Nephron progenitor cell (in vitro differentiated cells): ENCODE measurements around the gene KIAA0232.

Source experiments
- DNase-seq: peaks from one replicate; pipeline ENCODE4 v3.0.0; 2021
- H3K27ac Mint-ChIP-seq: 2 replicates; pipeline ENCODE4 v1.8.0; 2021; ENCODE audit warnings: mild to moderate bottlenecking, moderate library complexity, mixed read lengths
- H3K27me3 Mint-ChIP-seq: 2 replicates; pipeline ENCODE4 v1.8.0; 2021; ENCODE audit warnings: mild to moderate bottlenecking, low read depth, mixed read lengths; ENCODE audit not compliant: poor library complexity
- H3K36me3 Mint-ChIP-seq: 2 replicates; pipeline ENCODE4 v1.8.0; 2021; ENCODE audit warnings: low read depth, mixed read lengths
- H3K4me1 Mint-ChIP-seq: 2 replicates; pipeline ENCODE4 v1.8.0; 2021; ENCODE audit warnings: mixed read lengths
- H3K4me3 Mint-ChIP-seq: 2 replicates; pipeline ENCODE4 v1.8.0; 2021; ENCODE audit warnings: mild to moderate bottlenecking, moderate library complexity, mixed read lengths
- H3K9me3 Mint-ChIP-seq: 2 replicates; pipeline ENCODE4 v1.8.0; 2021; ENCODE audit warnings: mild to moderate bottlenecking, moderate library complexity, mixed read lengths
- CTCF ChIP-seq: fragments of 200-600 bp; sonication (generic); IDR thresholded peaks from 2 replicates; pipeline ENCODE4 v1.5.0; 2021; ENCODE audit warnings: antibody characterized with exemption

Gene KIAA0232

GRCh38 chr4:6876440-6876839 is 93.9 kb downstream of the KIAA0232 start:
- Mint-ChIP-seq H3K4me3 (no peak overlapping the region), H3K36me3 (peaks cover 59% of the 10 kb centered on the region), H3K9me3 (no peaks in the 10 kb centered on the region), H3K27ac (no peak overlapping the region), H3K27me3 (peaks cover 3% of the 10 kb centered on the region), H3K4me1 (no peaks in the 10 kb centered on the region)
- TF ChIP-seq CTCF, result no peak
- no peak for DNase-seq

DNA sequence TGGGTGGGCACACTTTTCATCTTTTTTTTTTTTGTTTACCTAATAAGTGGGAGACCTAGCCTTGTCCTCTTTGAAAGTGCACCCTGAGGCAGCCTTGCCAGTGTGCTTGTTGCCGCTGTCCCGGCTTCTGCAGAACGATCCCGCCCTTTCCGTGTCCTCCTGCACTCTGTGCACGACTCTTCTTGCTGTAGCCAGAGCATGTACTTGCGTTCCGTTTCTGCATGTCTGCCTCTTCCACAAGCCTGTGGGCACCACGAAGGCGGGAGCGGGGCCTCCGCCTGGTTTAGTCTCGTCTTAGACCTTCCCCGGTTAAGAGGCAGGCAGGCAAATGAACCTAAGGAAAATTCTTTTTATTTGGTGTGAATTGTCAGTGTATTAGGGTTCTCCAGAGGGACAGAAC is 94.5 kb downstream of the KIAA0232 start:
- H3K4me3 Mint-ChIP-seq, result no peak overlapping the region
- peaks cover 59% of the 10 kb centered on the region for H3K36me3 Mint-ChIP-seq
- peaks cover 3% of the 10 kb centered on the region for H3K27me3 Mint-ChIP-seq
- H3K4me1 Mint-ChIP-seq, result no peaks in the 10 kb centered on the region
- H3K27ac Mint-ChIP-seq, result peak overlapping the region; percentile 55
- no peak for DNase-seq
- no peaks in the 10 kb centered on the region for H3K9me3 Mint-ChIP-seq
- no peak for TF ChIP-seq CTCF

DNA sequence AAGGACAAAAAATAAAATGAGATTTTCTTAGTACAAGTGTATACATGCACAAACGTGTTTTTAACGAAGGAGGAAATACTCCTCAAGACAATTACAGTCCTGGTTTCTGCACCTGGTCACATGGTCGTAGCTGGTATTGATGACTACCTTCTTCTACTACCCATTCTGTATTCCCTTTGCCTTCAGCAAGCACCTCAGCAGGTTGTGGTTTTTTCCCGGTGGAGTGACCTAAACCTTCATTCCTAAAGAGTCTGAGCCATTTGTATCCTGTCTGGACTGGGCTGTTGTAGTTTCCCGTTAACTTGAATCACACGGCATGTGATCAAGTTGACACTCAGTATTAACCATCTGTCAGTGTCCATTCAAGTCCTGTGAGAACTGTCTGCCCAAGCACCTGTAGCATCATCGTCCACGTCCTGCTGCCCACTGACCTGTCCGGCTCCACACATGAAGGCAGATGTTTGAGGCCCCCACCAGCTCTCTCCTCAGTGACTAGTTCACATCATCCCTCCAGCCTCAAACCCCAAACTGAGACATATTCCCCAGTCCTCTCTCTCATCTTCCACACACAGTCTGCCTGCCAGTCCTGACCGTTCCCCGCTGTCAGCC is 96.0 kb downstream of the KIAA0232 start:
- Mint-ChIP-seq H3K9me3 (no peaks in the 10 kb centered on the region), H3K27me3 (peaks cover 3% of the 10 kb centered on the region), H3K27ac (peak overlapping the region; percentile 26), H3K4me3 (no peak overlapping the region), H3K36me3 (peaks cover 70% of the 10 kb centered on the region), H3K4me1 (no peaks in the 10 kb centered on the region)
- no peak for TF ChIP-seq CTCF
- no peak for DNase-seq

DNA sequence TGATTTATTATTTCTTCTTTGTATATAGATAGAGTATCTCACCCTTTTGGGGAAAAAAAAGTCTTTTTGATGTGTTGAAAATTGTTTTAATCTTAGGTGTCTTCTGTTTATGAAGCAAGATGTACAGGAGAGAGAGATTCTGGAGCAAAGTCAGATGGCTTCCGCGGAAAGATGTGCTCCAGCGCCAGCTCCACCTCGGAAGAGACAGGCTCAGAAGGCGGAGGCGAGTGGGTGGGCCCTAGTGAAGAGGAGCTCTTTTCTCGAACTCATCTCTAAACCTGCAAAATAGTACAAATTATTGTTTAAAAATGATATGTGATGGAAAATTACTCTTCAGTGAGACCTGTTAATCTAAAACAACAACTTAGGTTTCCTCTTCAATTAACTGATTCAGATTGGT is 98.2 kb downstream of the KIAA0232 start:
- Mint-ChIP-seq H3K36me3 (peaks cover 71% of the 10 kb centered on the region), H3K27me3 (peaks cover 3% of the 10 kb centered on the region), H3K9me3 (no peaks in the 10 kb centered on the region), H3K27ac (peak overlapping the region; percentile 24), H3K4me3 (no peak overlapping the region), H3K4me1 (peaks cover 13% of the 10 kb centered on the region)
- no peak for TF ChIP-seq CTCF
- DNase-seq, result no peak

GRCh38 chr4:6881908-6882307 is 99.4 kb downstream of the KIAA0232 start:
- no peak overlapping the region for H3K27ac Mint-ChIP-seq
- peaks cover 59% of the 10 kb centered on the region for H3K36me3 Mint-ChIP-seq
- TF ChIP-seq CTCF, result no peak
- peaks cover 3% of the 10 kb centered on the region for H3K27me3 Mint-ChIP-seq
- peaks cover 24% of the 10 kb centered on the region for H3K4me1 Mint-ChIP-seq
- H3K9me3 Mint-ChIP-seq, result no peaks in the 10 kb centered on the region
- DNase-seq, result no peak
- H3K4me3 Mint-ChIP-seq, result no peak overlapping the region

DNA sequence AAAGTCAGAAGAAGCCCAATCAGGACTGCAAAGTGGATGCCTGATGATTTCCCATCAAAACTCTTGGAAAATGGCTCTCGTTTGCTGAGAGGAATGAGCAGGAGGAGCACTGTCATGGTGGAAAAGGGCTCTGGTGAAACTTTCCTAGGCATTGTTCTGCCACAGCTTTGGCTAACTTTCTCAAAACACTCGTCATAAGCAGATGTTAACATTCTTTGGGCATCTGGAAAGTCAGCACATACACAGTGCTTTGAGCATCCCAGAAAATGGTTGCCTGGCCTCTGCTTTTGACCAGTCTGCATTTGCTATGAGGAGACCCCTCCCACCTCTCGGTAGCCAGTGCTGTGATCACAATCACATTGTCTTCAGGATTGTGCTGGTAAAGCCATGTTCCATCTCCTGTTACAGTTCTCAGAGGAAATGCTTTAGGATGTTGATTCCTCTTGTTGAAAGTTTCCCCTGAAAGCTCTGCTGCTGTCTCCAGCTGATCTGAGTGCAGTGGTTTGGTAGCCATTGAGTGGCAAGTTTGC is 101.9 kb downstream of the KIAA0232 start:
- H3K27me3 Mint-ChIP-seq, result peaks cover 3% of the 10 kb centered on the region
- TF ChIP-seq CTCF, result no peak
- DNase-seq, result no peak
- peaks cover 38% of the 10 kb centered on the region for H3K36me3 Mint-ChIP-seq
- H3K4me3 Mint-ChIP-seq, result no peak overlapping the region
- H3K4me1 Mint-ChIP-seq, result peaks cover 43% of the 10 kb centered on the region
- peak overlapping the region; percentile 36 for H3K27ac Mint-ChIP-seq
- no peaks in the 10 kb centered on the region for H3K9me3 Mint-ChIP-seq
